BLaER1 treated with 17β-estradiol and CSF1 and Interleukin-3, amounts not matched to agents 10 nM and 100 nM (cell line): ENCODE data around the gene CNN1.
A peak's percentile ranks its signal among the peaks of the same experiment; 100 is the strongest.
"Not testable (repeated sequence)": the region's sequence is repeated elsewhere in the genome, so short reads cannot be mapped to it uniquely, and the experiment has no call there.

Experiments used
- H3K27ac ChIP-seq, 11 experiments: shearing (Covaris generic); formaldehyde crosslinking; 2 replicates each; pipeline ENCODE4 v1.8.1; 2022
- H3K27me3 ChIP-seq, 11 experiments: shearing (Covaris generic); formaldehyde crosslinking; 2 replicates each; pipeline ENCODE4 v1.8.1; 2022
- H3K36me3 ChIP-seq, 11 experiments: shearing (Covaris generic); formaldehyde crosslinking; 2 replicates each; pipeline ENCODE4 v1.8.1; 2022
- H3K4me1 ChIP-seq, 10 experiments: shearing (Covaris generic); formaldehyde crosslinking; 2 replicates each; pipeline ENCODE4 v1.8.1; 2022
- H3K4me2 ChIP-seq, 11 experiments: shearing (Covaris generic); formaldehyde crosslinking; 2 replicates each; pipeline ENCODE4 v1.8.1; 2022
- H3K4me3 ChIP-seq, 10 experiments: shearing (Covaris generic); formaldehyde crosslinking; 2 replicates each; pipeline ENCODE4 v1.8.1; 2022
- H3K9ac ChIP-seq, 11 experiments: shearing (Covaris generic); formaldehyde crosslinking; 2 replicates each; pipeline ENCODE4 v1.8.1; 2022
- H3K9me3 ChIP-seq, 11 experiments: shearing (Covaris generic); formaldehyde crosslinking; replicated peaks in 1 of 11; 2 replicates each; pipeline ENCODE4 v1.8.1; 2022
- H4K20me1 ChIP-seq, 11 experiments: shearing (Covaris generic); formaldehyde crosslinking; 2 replicates each; pipeline ENCODE4 v1.8.1; 2022
- Cebpa-rat ChIP-seq, 11 experiments: shearing (Covaris generic); IDR thresholded peaks; 2 replicates each; pipeline ENCODE4 v1.8.1; 2022

Gene CNN1

DNA sequence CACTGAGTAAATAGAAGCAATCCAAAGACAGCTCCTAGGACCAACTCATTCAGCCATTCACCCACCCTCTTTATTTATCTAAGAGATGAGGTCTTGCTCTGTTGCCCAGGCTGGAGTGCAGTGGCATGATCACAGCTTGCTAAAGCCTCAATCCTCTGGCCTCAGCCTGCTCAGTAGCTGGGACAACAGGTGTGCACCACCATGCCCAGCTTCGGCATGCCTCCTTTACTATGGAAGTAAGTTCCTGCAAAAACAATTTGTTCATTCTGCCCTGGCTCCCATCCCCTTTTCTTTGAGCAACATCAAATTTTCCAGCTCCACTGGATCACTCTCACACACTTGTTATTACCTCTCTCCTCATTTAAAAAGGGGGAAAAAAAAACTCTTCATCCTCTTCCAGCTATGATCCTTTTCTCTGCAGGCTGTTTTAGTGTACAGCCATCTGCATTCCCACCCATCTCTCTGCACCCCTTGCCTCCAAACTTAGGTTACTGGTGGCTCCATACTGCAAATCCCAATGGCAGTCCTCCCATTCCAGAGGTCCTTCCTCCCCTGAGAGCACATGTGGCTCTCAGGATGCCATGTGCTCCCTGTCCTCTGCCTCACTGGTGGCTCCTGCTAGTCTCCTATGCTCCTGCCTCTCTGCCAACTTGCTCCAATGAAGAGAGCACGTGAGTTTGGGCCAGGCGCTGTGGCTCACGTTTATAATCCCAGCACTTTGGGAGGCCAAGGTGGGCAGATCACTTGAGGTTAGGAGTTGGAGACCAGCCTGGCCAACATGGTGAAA, 18.2 kb downstream of the CNN1 start:
- Histone ChIP-seq H4K20me1 (peaks cover 50 to 70% (median 68%) of the 10 kb centered on the region in 11 experiments; a peak in 21 of 22 replicates), H3K27ac (no peak overlapping the region), H3K4me2 (peak overlapping the region; percentile 6 to 99 (median 92); a peak in 19 of 22 replicates)

DNA sequence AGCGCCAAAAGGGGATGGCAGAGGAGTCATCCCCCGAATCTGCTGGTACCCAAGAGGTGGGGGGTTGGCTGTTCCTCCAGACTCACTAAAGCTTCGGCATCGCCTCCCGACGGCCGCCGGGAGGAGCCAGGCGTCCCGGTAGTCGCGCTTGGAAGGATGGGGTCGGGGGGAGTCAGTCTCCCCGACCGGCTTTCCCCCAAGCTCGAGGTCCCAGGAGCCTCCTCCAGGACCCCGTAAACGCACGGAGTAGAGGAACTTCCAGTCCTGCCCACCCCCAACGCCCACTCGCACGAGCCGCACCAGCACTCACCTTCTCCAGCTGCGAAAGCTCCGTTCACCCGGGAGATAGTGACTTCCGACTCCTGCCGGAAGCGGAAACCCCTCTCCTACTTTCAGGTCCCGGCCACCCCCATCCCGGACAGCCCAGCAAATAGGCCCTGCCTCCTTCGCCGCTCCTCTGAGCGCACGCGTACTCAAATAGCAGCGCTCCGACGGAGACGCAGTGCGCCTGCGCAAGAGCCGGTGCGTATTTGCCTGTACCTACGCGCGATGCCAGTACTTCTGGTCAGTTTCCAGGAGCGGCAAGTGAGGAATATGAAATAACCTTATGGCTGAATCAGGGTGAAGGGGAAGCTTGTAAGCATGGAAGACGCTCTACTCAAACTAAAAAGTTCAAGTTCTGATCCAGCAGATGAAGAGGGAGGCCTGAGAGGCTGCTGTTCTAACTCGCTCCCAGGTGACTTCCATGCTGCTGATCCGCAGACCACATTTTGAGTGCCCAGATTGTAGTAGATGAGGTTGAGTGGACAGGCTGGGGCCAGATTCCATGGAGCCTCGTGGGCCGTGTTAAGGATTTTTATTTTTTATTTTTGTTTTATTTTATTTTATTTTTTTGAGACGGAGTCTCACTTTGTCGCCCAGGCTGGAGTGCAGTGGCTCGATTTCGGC, 20.5 kb downstream of the CNN1 start, which contains the start of gene ELOF1:
Gene ELOF1 (minus strand): TSS at position 350 of the 948 bp plus-strand sequence. CDS start 4,883 bp downstream, outside the sequence.
- Histone ChIP-seq H3K27ac (peak within 1 kb of the TSS in 10 of 11 experiments; percentile 44 to 78 (median 67); a peak in 21 of 22 replicates), H4K20me1 (peaks cover 38 to 47% (median 45%) of the 10 kb centered on the region in 11 experiments; a peak in 21 of 22 replicates)
- no peak for TF ChIP-seq Cebpa-rat (IDR thresholded peaks at IDR 0.05)

More for the DNA sequence above, 18.2 kb downstream of the CNN1 start:
- Histone ChIP-seq H3K36me3 (peaks cover 23 to 50% (median 38%) of the 10 kb centered on the region in 11 experiments; a peak in 21 of 22 replicates), H3K9ac (0 out of 22 replicates have a peak overlapping the region, but pooled peaks of 4 of the 11 experiments have one; percentile 11 to 32 (median 27)), H3K9me3 (no peaks in the 10 kb centered on the region), H3K27me3 (no peaks in the 10 kb centered on the region), H3K4me1 (peaks cover 45 to 82% (median 74%) of the 10 kb centered on the region in 10 experiments), H3K4me3 (no peak overlapping the region)
- TF ChIP-seq Cebpa-rat (IDR thresholded peaks at IDR 0.05): no peak

DNA sequence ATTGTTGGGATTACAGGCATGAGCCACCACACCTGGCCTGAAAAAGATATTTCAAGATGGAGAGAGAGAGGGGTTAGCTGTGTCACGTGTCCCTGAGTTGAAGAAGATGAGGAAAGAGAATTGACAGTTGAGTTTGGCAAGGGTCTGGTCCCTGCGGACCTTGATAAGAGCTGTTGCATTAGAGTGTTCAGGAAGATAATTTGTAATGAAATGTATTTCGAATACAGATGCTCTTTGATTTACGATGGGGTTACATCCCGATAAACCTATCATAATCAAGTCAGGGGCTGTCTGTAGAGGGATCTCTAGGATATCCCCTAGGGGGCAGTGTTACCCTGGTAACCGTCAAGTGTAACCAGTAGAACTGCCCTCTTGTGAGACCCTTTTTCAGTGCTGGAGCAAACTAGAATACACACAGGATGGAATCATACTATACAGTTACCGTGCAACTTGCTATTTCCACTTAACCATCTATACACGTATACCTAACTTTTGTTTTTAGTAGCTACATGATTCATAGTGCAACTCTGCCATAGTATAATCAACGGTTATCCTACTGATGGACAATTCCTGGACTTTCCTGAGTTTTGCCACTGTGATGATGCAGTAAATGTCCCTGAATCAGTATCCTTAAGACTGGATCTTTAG, 21.9 kb downstream of the CNN1 start:
- H3K4me1 ChIP-seq: peaks cover 54 to 82% (median 66%) of the 10 kb centered on the region in 10 experiments
- peak overlapping the region in 1 of 11 experiments; percentile 44; a peak in 2 of 22 replicates for H3K27ac ChIP-seq
- no peaks in the 10 kb centered on the region for H3K9me3 ChIP-seq
- no peak for TF ChIP-seq Cebpa-rat (IDR thresholded peaks at IDR 0.05)
- peak overlapping the region in 2 of 11 experiments; percentile 77 to 84; a peak in 1 of 22 replicates for H3K9ac ChIP-seq
- H3K36me3 ChIP-seq: peaks cover 0 to 15% (median 5%) of the 10 kb centered on the region in 11 experiments; a peak in 6 of 22 replicates
- H3K27me3 ChIP-seq: no peaks in the 10 kb centered on the region
- H4K20me1 ChIP-seq: peaks cover 24 to 34% (median 32%) of the 10 kb centered on the region in 11 experiments; a peak in 21 of 22 replicates
- peak overlapping the region; percentile 81 to 99 (median 93) for H3K4me2 ChIP-seq
- H3K4me3 ChIP-seq: peak overlapping the region in 1 of 10 experiments; percentile 96; a peak in 3 of 20 replicates

More for the DNA sequence above, 20.5 kb downstream of the CNN1 start, which contains the start of gene ELOF1:
- Histone ChIP-seq H3K9ac (peak within 1 kb of the TSS; percentile 71 to 87 (median 79)), H3K9me3 (no peaks in the 10 kb centered on the region), H3K36me3 (peaks cover 6 to 27% (median 16%) of the 10 kb centered on the region in 11 experiments; a peak in 17 of 22 replicates), H3K4me2 (peak within 1 kb of the TSS; percentile 86 to 99 (median 96)), H3K4me3 (peak within 1 kb of the TSS; percentile 70 to 96 (median 83)), H3K4me1 (peaks cover 49 to 78% (median 65%) of the 10 kb centered on the region in 10 experiments), H3K27me3 (no peaks in the 10 kb centered on the region)

DNA sequence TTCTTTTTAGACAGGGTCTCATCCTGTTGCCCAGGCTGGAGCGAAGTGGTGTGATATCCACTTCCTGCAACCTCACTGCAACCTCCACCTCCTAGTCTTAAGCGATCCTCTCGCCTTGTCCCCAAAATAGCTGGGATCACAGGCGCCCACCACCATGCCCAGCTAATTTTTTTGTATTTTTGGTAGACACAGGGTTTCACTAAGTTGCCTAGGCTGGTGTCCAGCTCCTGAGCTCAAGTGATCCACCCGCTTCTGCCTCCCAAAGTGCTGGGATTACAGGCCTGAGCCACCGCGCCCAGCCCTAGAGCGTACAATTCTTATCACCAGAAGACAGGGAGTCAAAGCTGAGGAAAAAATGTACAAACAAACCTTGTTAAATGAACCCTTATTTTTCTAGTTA, 24.9 kb downstream of the CNN1 start:
- Histone ChIP-seq H3K4me2 (peak overlapping the region in 2 of 11 experiments; percentile 24 to 67; a peak in 3 of 22 replicates), H3K9ac (no peak overlapping the region), H3K4me1 (peaks cover 47 to 83% (median 60%) of the 10 kb centered on the region in 10 experiments), H3K36me3 (no peaks in the 10 kb centered on the region), H3K4me3 (no peak overlapping the region), H3K27ac (no peak overlapping the region; a peak in 1 of 22 replicates), H3K27me3 (no peaks in the 10 kb centered on the region), H4K20me1 (peaks cover 0 to 4% (median 3%) of the 10 kb centered on the region in 11 experiments; a peak in 12 of 22 replicates), H3K9me3 (no peaks in the 10 kb centered on the region)
- no peak for TF ChIP-seq Cebpa-rat (IDR thresholded peaks at IDR 0.05)

DNA sequence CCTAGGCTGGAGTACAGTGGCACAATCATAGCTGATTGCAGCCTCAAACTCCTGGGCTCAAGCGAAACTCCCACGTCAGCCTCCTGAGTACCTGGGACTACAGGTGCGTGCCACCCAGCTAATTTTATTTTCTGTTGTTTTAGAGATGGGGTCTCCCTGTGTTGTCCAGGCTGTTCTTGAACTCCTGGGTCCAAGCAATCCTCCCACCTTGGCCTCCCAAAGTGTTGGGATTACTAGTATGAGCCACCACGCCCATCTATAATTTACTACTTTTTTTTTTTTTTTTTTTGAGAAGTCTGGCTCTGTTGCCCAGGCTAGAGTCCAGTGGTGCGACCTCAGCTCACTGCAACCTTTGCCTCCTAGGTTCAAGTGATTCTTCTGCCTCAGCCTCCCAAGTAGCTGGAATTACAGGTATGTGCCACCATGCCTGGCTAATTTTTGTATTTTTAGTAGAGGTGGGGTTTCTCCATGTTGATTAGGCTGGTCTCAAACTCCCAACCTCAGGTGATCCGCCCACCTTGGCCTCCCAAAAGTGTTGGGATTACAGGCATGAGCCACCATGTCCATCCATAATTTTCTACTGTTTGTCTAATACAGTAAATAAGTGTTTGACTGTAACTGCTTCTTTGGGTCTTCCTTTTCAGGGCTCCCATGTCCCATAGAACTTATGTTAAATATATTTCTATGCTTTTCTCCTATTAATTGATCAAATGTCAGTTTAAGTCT, 25.6 kb downstream of the CNN1 start:
- Histone ChIP-seq H3K9ac (0 out of 22 replicates have a peak overlapping the region, but pooled peaks of 2 of the 11 experiments have one; percentile 4 to 35), H3K27ac (peak overlapping the region in 6 of 11 experiments; percentile 9 to 40 (median 22); a peak in 4 of 22 replicates), H3K4me1 (peaks cover 54 to 91% (median 66%) of the 10 kb centered on the region in 10 experiments), H3K4me2 (peak overlapping the region; percentile 25 to 83 (median 48); a peak in 21 of 22 replicates)
- H3K36me3 ChIP-seq, H4K20me1 ChIP-seq, H3K4me3 ChIP-seq, H3K27me3 ChIP-seq, H3K9me3 ChIP-seq: not testable (repeated sequence)

DNA sequence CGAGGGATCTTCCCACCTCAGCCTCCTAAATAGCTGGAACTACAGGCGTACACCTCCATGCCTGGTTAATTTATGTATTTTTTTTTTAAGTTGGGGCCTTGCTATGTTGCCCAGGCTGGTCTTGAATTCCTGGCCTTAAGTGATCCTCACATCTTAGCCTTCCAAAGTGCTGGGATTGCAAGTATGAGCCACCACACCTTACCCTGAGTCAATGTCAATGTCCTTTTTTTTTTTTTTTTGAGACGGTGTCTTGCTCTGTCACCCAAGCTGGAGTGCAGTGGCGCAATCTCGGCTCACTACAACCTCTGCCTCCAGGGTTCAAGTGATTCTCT, 27.0 kb downstream of the CNN1 start:
- H3K4me2 ChIP-seq: peak overlapping the region in 3 of 11 experiments; percentile 58 to 83 (median 67); a peak in 8 of 22 replicates
- not testable (repeated sequence) for H3K4me3 ChIP-seq, H3K36me3 ChIP-seq, H4K20me1 ChIP-seq, H3K27me3 ChIP-seq, H3K27ac ChIP-seq, H3K9ac ChIP-seq, H3K9me3 ChIP-seq
- H3K4me1 ChIP-seq: peaks cover 54 to 89% (median 65%) of the 10 kb centered on the region in 10 experiments

DNA sequence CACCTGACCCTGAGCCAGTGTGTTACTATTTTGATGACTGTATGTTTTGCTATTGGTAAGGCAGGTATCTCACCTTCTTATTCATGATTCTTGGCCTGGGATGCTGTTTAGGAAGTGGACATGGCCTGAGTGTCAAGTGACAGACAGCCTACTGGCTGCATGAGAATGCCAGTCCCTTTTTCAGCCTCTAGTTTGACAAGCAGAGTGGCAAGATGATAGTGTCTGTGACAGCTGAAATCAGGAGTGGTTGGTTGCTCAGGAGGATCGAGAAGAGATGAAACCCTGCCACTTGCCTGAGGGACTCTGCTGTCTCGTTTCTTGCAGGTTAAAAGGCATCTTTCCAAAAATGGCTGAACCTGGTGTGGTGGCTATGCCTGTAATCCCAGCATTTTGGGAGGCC, 27.5 kb downstream of the CNN1 start:
- Histone ChIP-seq H3K4me3 (no peak overlapping the region), H3K27ac (no peak overlapping the region), H3K4me2 (peak overlapping the region in 2 of 11 experiments; percentile 67 to 83; a peak in 4 of 22 replicates), H3K4me1 (peaks cover 50 to 85% (median 61%) of the 10 kb centered on the region in 10 experiments), H3K36me3 (no peaks in the 10 kb centered on the region), H3K27me3 (no peaks in the 10 kb centered on the region), H4K20me1 (no peaks in the 10 kb centered on the region; a peak in 1 of 22 replicates), H3K9ac (no peak overlapping the region), H3K9me3 (no peaks in the 10 kb centered on the region)
- no peak for TF ChIP-seq Cebpa-rat (IDR thresholded peaks at IDR 0.05)
